HG02571 (cell line): ENCODE results near the gene BBOX1.
"Not testable (repeated sequence)": the region's sequence is repeated elsewhere in the genome, so short reads cannot be mapped to it uniquely, and the experiment has no call there.

Experiments
- ATAC-seq: cut with Tn5 transposase; IDR thresholded peaks from one replicate; pipeline ENCODE4 v1.9.1; 2021; ENCODE audit warnings: mild to moderate bottlenecking, moderate library complexity; ENCODE audit not compliant: unreplicated experiment

BBOX1 gene

GRCh38 chr11:27083241-27083640, 42.6 kb downstream of the BBOX1 start:
- ATAC-seq = no peak

GRCh38 chr11:27083782-27084181, 43.2 kb downstream of the BBOX1 start:
- ATAC-seq = no peak

GRCh38 chr11:27084518-27084917, 43.9 kb downstream of the BBOX1 start:
- ATAC-seq = no peak

GRCh38 chr11:27085111-27085510, 44.5 kb downstream of the BBOX1 start:
- no peak for ATAC-seq

GRCh38 chr11:27085605-27086004, 45.0 kb downstream of the BBOX1 start:
- ATAC-seq = no peak

GRCh38 chr11:27087432-27087831, 46.8 kb downstream of the BBOX1 start:
- no peak for ATAC-seq

DNA sequence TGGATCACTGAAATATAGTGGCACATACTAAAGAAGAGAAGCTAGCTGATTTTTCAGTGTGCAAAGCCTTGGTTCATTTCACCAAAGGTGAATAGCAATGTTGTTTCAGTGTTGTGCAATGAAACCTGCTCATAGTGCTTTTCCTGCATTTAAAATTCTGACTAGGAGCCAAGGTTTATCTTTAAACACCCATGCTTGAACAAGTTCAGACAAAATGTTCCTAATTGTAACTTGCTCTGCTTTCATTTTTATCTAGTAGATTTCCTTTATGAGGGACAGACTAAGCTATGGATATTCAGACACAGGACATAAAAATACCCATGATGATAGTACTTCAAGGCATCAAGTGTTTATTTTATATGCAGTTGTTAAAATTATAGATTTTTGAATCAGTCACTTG, 47.7 kb downstream of the BBOX1 start:
- ATAC-seq = no peak

- no peak for ATAC-seq
These were observed 49.1 kb downstream of the BBOX1 start for GRCh38 chr11:27089746-27090145.

- ATAC-seq = not testable (repeated sequence)
These were observed 49.8 kb downstream of the BBOX1 start for GRCh38 chr11:27090357-27090948.

DNA sequence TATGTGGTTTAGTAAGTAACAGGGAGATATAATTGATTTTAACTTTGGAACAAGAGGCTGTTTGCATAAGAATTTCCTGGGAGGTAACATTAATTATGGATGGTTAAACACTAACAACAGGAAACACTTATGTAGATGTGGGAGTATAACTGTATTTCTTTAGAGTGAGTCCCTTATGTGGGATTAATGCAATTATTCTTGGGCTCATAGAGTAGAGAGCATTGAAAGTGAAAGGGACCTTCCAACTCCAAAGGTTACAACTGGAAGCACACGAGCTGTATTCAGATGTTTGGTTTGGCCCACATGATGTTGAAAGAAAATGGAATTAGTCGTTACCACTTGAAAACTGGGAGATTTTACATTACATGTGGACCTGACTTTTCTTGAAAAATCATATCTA, 53.5 kb downstream of the BBOX1 start:
- ATAC-seq = no peak

GRCh38 chr11:27095059-27095458, 54.4 kb downstream of the BBOX1 start:
- ATAC-seq = no peak

DNA sequence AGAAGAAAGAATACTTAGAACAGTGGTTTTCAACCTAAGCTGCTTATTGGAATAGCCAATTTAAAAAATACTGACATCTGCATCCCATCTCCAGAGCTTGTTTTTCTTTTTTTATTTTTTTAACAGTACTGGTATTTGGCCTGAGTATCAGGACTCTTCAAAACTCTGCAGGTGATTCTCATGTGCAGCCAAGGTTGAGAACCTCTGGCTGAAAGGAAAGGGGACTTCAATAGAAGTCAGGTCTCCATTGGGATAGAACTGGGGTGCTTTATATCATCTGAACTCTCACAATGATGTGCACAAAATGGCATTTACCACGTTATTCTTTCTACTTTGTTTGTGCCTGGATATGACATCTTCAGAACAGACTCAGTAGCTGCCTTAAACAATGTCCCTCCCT, 55.3 kb downstream of the BBOX1 start:
- no peak for ATAC-seq

DNA sequence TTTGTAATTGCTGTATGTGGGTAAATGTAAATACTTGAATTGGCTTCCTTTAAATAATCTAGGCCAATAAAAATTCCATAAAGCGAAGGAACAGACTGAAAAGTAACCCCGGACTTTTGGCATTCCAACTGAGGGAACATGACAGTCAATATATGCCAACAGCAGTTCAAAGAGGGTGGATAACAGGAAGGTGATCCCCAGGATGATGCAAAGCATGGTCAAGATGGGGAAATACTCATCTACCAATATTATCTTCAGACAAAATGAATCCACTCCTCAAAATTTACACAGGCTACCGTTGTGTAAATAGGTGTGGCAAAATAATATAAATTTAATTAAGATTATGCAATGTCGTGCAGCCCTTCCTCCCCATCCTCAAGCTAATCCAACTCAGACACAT, 56.9 kb downstream of the BBOX1 start:
- no peak for ATAC-seq

DNA sequence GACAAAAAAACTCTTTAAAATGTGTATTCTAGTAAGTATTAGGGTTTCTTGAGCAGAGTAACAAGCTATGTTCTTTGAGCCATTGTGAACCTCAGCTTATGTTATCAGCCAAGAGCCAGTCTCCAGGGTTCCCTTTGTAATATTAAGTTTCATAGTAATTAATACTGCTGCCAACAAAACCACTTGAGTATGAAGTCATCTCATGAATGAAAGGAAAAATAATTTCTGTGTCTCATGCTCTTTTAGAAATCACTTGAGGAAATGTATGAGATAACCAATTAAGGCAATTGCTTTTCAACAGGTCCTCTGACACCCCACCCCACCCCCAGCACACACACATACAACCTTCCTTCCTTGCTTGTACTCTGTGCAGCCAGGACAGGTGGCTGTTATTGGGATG, 59.9 kb downstream of the BBOX1 start:
- ATAC-seq = no peak

DNA sequence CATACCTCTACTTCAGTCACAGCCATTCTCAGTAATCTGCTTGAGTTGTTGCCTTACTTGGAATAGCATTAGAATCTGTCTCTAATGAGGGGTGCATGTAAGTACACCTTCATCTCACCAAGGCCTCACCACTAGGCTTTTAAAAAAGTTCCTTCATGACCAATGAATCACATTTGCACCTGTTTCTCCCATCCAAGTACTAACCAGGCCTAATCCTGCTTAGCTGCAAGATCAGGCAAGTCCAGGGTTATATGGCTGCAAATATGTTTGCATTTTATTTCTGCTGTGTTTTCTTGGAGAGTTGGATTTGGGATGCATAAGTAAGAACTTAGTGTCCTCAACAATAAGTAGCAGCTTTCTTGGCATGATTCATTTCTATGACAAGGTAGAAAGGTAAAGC, 66.9 kb downstream of the BBOX1 start:
- no peak for ATAC-seq

- ATAC-seq = no peak
These were observed 68.2 kb downstream of the BBOX1 start for GRCh38 chr11:27108809-27109208.

- ATAC-seq = no peak
These were observed 71.3 kb downstream of the BBOX1 start for GRCh38 chr11:27111896-27112295.

DNA sequence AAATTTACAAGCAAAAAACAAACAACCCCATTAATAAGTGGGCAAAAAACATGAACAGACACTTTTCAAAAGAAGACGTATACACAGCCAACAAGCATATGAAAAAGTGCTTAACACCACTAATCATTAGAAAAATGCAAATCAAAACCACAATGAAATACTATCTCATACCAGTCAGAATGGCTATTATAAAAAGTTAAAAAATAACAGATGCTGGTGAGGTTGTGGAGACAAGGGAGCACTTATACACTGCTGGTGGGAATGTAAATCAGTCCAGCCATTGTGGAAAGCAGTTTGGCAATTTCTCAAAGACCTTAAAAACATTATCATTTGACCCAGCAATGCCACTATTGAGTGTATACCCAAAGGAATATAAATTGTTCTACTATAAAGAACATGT, 72.3 kb downstream of the BBOX1 start:
- ATAC-seq = no peak

GRCh38 chr11:27115051-27115650, 74.5 kb downstream of the BBOX1 start:
- no peak for ATAC-seq

GRCh38 chr11:27116684-27117083, 76.1 kb downstream of the BBOX1 start:
- ATAC-seq = no peak

GRCh38 chr11:27118371-27118770, 77.8 kb downstream of the BBOX1 start:
- ATAC-seq = no peak

- ATAC-seq = no peak
These were observed 78.3 kb downstream of the BBOX1 start for GRCh38 chr11:27118949-27119348.

- ATAC-seq = no peak
These were observed 78.8 kb downstream of the BBOX1 start for GRCh38 chr11:27119396-27119795.
